Measurements from ENCODE around the gene GPR176.
"Not testable (repeated sequence)": the region's sequence is repeated elsewhere in the genome, so short reads cannot be mapped to it uniquely, and the experiment has no call there.

Gene GPR176

GRCh38 chr15:39857132-39857531 lies 62.9 kb downstream of the GPR176 start:
- no peak for DNase-seq (ENCODE audit: low spot score)

GRCh38 chr15:39856357-39856756 lies 63.7 kb downstream of the GPR176 start:
- no peak for DNase-seq (ENCODE audit: low spot score)

DNA sequence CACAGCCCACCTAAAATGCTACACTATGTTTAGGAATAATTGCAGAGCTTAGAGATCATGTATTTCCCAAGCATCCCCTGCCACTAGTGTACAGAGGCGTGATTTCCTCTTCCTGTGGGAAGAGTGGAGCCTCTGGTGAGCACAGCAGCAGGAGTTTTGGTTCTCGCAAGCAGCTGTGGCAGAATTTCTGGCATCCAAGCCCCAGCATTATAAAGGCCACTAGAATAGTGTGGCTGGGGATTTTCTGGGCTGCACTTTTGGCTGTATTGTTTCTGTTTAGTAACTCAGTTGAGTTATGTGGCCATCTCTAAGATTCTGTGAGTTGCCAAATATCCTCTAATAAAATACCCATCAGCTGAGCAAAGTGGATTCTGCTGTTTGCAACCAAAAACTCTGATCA lies 64.7 kb downstream of the GPR176 start:
- DNase-seq (ENCODE audit: low spot score) = no peak

DNA sequence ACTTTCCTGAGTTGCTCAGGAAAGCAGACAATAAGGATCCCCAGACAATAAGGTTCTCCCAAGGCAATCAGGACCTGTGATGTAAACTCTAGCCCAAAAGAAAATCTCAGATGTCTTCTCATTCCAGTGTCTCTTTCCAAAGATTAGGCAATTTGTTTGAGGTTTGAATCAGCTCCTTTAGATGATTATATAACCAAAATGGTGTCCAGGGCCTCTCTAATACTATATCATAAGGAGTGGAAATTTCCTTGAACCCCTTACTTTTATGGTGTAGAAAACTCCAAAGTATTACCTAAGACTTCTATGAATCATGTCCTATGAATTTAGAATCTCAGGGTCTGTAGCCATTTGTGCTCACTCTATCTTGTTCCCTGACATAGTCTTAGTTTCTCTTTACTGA lies 65.9 kb downstream of the GPR176 start:
- no peak for DNase-seq (ENCODE audit: low spot score)

- no peak for DNase-seq (ENCODE audit: low spot score)
These were observed 67.8 kb downstream of the GPR176 start for GRCh38 chr15:39852250-39852649.

GRCh38 chr15:39851500-39852092 lies 68.5 kb downstream of the GPR176 start:
- DNase-seq (ENCODE audit: low spot score) = no peak

DNA sequence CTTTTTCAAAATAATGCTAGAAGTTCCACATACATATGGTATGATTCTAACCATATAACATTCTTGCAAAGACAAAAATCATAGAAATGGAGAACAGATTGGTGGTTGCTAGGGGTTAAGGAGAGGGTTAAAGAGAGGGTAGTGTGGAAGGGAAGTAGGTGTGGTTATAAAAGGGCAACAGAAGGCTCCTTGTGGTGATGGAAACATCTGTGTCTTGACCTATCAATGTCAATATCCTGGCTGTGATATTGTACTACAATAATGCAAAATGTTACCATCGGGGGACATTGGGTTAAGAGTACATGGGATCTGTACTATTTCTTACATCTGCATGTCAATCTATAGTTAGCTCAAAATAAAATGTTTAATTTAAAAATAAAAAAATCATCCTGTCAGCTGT lies 69.6 kb downstream of the GPR176 start:
- no peak for DNase-seq (ENCODE audit: low spot score)

- no peak for DNase-seq (ENCODE audit: low spot score)
These were observed 74.0 kb downstream of the GPR176 start for GRCh38 chr15:39846108-39846507.

GRCh38 chr15:39845582-39845981 lies 74.5 kb downstream of the GPR176 start:
- DNase-seq (ENCODE audit: low spot score) = no peak

DNA sequence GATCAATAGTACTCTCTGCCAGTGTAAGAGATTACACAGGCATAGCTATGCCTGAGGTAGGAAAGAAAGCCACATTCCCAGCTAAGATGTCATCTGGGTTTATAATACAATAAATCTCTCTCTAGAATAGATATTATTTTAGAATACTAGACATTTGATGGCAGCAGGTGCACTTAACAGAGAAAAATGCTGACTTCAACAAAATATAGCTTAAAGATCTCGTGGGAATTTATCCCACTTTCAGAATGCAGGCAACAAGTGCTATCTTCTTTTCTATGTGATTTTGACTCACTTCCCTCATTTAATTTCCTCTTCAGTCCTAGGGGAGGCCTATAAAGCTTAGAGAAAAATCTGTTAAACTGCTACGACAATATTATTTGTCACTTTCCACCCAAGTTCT lies 76.5 kb downstream of the GPR176 start:
- DNase-seq (ENCODE audit: low spot score) = no peak

DNA sequence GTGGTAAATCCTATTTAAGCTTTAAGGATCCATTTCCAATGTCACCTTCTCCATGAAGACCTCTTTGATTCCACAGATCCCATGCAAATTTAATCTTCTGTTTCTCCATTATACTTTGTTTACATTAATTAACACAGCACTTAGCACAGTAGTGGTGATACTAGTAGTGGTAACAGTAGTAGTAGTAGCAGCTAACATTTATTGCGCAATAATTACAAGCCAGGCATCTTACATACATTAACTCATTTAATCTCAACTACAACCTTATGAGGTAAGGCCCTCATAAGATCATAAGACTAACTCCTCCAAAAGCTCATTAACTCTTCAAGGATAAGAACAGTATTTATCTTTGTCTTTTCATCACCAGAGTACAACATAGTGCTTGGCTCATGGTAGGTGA lies 82.6 kb downstream of the GPR176 start:
- DNase-seq (ENCODE audit: low spot score) = no peak

DNA sequence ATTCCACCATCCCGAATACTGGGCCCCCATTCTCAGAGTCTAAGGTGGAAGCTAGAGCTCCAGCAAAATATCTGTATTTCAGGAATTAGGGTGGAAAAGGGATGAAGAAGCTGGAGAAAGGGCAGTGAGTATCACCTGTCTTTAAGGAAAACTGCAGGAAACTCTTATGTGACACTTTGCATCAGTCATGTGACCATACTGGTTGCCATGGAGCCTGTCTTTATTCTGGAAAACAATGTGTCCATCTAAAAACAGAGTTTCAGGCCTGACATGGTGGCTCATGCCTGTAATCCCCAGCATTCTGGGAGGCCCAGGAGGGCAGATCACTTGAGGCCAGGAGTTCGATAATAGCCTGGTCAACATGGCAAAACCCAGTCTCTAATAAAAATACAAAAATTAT lies 84.5 kb downstream of the GPR176 start:
- no peak for DNase-seq (ENCODE audit: low spot score)

DNA sequence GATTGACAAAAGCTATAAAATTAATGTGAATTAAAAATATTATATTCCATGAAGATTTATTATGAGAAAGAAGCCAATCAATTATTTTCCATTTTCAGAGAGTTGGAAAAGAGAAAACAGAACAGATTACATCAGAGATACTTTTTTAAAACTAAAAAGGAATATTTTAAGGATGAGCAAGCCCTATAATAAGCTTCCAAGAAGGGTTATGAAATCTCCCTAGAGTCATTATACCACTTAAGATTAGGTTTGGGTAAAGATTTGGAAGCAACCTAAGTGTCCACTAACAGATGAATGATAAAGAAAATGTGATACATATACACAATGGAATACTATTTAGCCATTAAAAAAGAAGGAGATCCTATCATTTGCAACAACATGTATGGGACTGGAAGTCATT lies 85.8 kb downstream of the GPR176 start:
- no peak for DNase-seq (ENCODE audit: low spot score)

DNA sequence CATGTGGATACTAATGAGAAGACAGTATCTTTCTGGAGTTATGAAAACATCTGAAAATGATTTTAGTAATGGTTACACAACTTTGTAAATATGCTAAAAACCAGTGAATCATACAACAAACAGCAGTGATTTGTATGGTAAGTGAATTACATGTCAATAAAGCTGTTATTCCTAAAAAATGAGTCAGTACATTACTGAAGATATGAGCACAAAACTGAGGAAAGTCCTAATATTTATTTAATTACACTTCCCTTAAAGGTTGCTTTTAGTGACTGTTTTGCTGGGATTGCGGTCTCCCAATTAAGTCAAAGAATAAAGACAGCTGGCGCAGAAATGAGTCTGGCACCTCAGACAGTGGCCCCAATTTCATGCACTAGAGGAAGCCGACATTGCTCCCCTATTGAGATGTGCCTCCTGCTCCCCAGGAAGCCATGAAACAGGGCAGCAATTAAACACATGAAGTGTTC lies 86.5 kb downstream of the GPR176 start:
- no peak for DNase-seq (ENCODE audit: low spot score)

- no peak for DNase-seq (ENCODE audit: low spot score)
These were observed 89.9 kb downstream of the GPR176 start for GRCh38 chr15:39830166-39830565.

GRCh38 chr15:39828374-39828931 lies 91.6 kb downstream of the GPR176 start:
- no peak for DNase-seq (ENCODE audit: low spot score)

DNA sequence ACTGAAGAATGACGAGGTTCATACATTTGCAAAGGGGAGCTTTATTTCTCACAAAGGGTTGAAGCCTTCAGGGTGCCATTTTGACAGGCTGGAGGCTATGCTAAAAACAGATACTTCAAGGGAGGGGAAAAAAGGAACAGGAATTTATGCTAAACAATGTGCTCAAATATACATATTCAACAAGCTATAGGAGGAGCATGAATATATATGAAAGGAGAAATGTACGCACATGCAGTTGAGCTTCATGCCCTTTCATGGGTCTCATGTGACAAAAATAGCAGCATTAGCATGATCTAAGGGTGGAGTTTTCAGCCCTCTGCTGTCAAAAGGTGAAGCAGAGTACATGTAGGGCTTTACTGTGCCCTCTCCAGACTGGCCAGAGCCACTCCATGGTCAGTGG lies 93.1 kb downstream of the GPR176 start:
- DNase-seq (ENCODE audit: low spot score) = no peak

- no peak for DNase-seq (ENCODE audit: low spot score)
These were observed 96.4 kb downstream of the GPR176 start for GRCh38 chr15:39823634-39824033.

GRCh38 chr15:39820050-39820602 lies 99.9 kb downstream of the GPR176 start:
- no peak for DNase-seq (ENCODE audit: low spot score)

GRCh38 chr15:39819533-39819932 lies 100.5 kb downstream of the GPR176 start:
- no peak for DNase-seq (ENCODE audit: low spot score)

- no peak for DNase-seq (ENCODE audit: low spot score)
These were observed 102.2 kb downstream of the GPR176 start for GRCh38 chr15:39817892-39818291.

GRCh38 chr15:39814489-39814888 lies 105.6 kb downstream of the GPR176 start:
- no peak for DNase-seq (ENCODE audit: low spot score)

GRCh38 chr15:39812651-39813050 lies 107.4 kb downstream of the GPR176 start:
- DNase-seq (ENCODE audit: low spot score) = not testable (repeated sequence)

- DNase-seq (ENCODE audit: low spot score) = no peak
These were observed 111.2 kb downstream of the GPR176 start for GRCh38 chr15:39808909-39809308.

All from hepatic stellate cell (primary cell).